Panc1 (cell line): Measurements from ENCODE around the gene VEGFD. TPM values are rescaled to one million over a fixed set of nuclear protein-coding genes. Genes with fewer than 3 reads are reported as not detected.

Experiments used
- ATAC-seq: fragments of 200-7000 bp; cut with Tn5 transposase; 2 replicates; pipeline ENCODE4 v1.9.1; 2020; ENCODE audit warnings: mild to moderate bottlenecking, moderate library complexity
- BruUV-seq: library from RNA; stranded (reverse); fragments of 400-500 nt; replicated peaks from 2 replicates; lab custom pipeline; 2021; lab: Mats Ljungman, UMichigan
- CTCF ChIA-PET: fragments of 300-600 bp; sonication (Branson Sonifier 250); formaldehyde crosslinking; loops from one replicate; lab custom pipeline; 2022; ENCODE audit warnings: antibody characterized with exemption; lab: Charles Lee
- POLR2A ChIA-PET: fragments of 300-600 bp; sonication (Branson Sonifier 250); formaldehyde crosslinking; loops from one replicate; lab custom pipeline; 2022; ENCODE audit warnings: antibody characterized with exemption; lab: Charles Lee
- DNase-seq: peaks from one replicate; pipeline ENCODE4 v3.0.0-alpha.2; 2010; ENCODE audit warnings: low read depth, low spot score
- H3K27ac ChIP-seq: 2 replicates; pipeline ENCODE4 v1.5.1; 2011; ENCODE audit warnings: mild to moderate bottlenecking, low read length, inconsistent platforms
- H3K27me3 ChIP-seq: fragments of 200-500 bp; sonication (Bioruptor generic); 2 replicates; pipeline ENCODE4 v1.6.0; 2014; ENCODE audit warnings: low read length, inconsistent platforms; ENCODE audit not compliant: control insufficient read depth, insufficient read depth
- H3K36me3 ChIP-seq: fragments of 200-500 bp; sonication (Bioruptor generic); 2 replicates; pipeline ENCODE4 v1.5.1; 2014; ENCODE audit warnings: inconsistent platforms, mild to moderate bottlenecking, low read length, moderate library complexity; ENCODE audit not compliant: control insufficient read depth, insufficient read depth
- H3K4me1 ChIP-seq: 2 replicates; pipeline ENCODE4 v1.5.1; 2011; ENCODE audit warnings: inconsistent platforms, mild to moderate bottlenecking, low read length, moderate library complexity; ENCODE audit not compliant: control insufficient read depth, insufficient read depth
- H3K4me3 ChIP-seq, 2 experiments: 2 replicates each; pipeline ENCODE4 v1.5.1; 2011 to 2012; ENCODE audit warnings: low read depth in 2 of 2, low read length in 2 of 2, mild to moderate bottlenecking in 2 of 2, inconsistent platforms in 1 of 2, moderate library complexity in 1 of 2
- H3K9me3 ChIP-seq: fragments of 200-500 bp; sonication (Bioruptor generic); 2 replicates; pipeline ENCODE4 v1.5.1; 2014; ENCODE audit warnings: low read depth, mild to moderate bottlenecking, inconsistent platforms, low read length, moderate library complexity; ENCODE audit not compliant: control insufficient read depth, insufficient read depth
- POLR2AphosphoS5 ChIP-seq: IDR thresholded peaks from 2 replicates; pipeline ENCODE4 v1.6.1; 2012; ENCODE audit warnings: mild to moderate bottlenecking, low read depth, low read length, moderate library complexity
- SIN3A ChIP-seq: IDR thresholded peaks from 2 replicates; pipeline ENCODE4 v1.6.1; 2012; ENCODE audit warnings: low read depth, mild to moderate bottlenecking, low read length, moderate library complexity, borderline replicate concordance; ENCODE audit not compliant: insufficient read depth
- TCF7L2 ChIP-seq: IDR thresholded peaks from 2 replicates; pipeline ENCODE4 v1.6.1; 2011; ENCODE audit warnings: mild to moderate bottlenecking, low read depth, low read length, inconsistent platforms
- in situ Hi-C: cut with HindIII; loops from 2 replicates; pipeline ENCODE4 v1.10.0; 2016; ENCODE audit warnings: low sequenced_read_pairs, low pct_unique_long_range_greater_than_20kb
- intact Hi-C: fragments of 100-400 bp; cut with micrococcal nuclease; formaldehyde crosslinking; loops from one replicate; pipeline ENCODE4 v1.10.0; 2022; ENCODE audit not compliant: unreplicated experiment
- total RNA-seq: library from RNA; stranded (reverse); gene quantifications from one replicate; pipeline ENCODE4 v1.2.1, GENCODE V29; 2021; ENCODE audit not compliant: unreplicated experiment
- TF ChIP-seq, protein P1 (sequence below): fragments of 450-650 bp; IDR thresholded peaks from 2 replicates; pipeline ENCODE4 v1.5.1; 2017; ENCODE audit warnings: mild to moderate bottlenecking
- TF ChIP-seq, protein P2 (sequence below), 2 experiments: IDR thresholded peaks; 2 replicates each; pipeline ENCODE4 v1.6.1; 2011 to 2012; ENCODE audit warnings: low read depth in 2 of 2, control low read depth in 1 of 2, low read length in 1 of 2, mild to moderate bottlenecking in 1 of 2, moderate library complexity in 1 of 2; ENCODE audit not compliant: insufficient read depth in 1 of 2

Gene VEGFD
- total RNA-seq, 1 experiment from 2014 or later, result not detected

DNA sequence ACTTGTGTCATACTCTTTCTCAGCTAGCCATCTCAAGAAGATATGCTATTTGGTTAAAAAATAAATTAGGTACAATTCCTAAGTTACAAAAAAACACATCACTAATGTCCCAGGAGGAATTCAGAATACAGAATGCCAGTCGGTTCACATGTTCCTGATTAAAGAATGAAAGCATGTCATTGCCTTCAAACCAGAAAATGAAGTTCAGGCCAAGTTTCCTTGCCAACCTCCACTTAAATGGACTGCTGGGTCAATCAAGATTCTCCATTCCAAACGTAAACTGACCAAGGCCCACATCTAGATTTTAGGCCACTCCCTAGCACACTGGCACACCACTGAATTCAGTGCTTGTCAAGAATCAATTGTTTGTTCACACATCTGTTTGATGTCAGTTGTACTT lies 55.4 kb downstream of the VEGFD start:
- DNase-seq (no peak), ATAC-seq (no peak)
- in situ Hi-C loops, result no loop called here
- H3K4me1 ChIP-seq, result no peaks in the 10 kb centered on the region
- H3K9me3 ChIP-seq, result no peaks in the 10 kb centered on the region
- TF ChIP-seq TCF7L2, result no peak
- TF ChIP-seq, protein P1, sequence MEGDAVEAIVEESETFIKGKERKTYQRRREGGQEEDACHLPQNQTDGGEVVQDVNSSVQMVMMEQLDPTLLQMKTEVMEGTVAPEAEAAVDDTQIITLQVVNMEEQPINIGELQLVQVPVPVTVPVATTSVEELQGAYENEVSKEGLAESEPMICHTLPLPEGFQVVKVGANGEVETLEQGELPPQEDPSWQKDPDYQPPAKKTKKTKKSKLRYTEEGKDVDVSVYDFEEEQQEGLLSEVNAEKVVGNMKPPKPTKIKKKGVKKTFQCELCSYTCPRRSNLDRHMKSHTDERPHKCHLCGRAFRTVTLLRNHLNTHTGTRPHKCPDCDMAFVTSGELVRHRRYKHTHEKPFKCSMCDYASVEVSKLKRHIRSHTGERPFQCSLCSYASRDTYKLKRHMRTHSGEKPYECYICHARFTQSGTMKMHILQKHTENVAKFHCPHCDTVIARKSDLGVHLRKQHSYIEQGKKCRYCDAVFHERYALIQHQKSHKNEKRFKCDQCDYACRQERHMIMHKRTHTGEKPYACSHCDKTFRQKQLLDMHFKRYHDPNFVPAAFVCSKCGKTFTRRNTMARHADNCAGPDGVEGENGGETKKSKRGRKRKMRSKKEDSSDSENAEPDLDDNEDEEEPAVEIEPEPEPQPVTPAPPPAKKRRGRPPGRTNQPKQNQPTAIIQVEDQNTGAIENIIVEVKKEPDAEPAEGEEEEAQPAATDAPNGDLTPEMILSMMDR, result no peak
- TF ChIP-seq, protein P2, sequence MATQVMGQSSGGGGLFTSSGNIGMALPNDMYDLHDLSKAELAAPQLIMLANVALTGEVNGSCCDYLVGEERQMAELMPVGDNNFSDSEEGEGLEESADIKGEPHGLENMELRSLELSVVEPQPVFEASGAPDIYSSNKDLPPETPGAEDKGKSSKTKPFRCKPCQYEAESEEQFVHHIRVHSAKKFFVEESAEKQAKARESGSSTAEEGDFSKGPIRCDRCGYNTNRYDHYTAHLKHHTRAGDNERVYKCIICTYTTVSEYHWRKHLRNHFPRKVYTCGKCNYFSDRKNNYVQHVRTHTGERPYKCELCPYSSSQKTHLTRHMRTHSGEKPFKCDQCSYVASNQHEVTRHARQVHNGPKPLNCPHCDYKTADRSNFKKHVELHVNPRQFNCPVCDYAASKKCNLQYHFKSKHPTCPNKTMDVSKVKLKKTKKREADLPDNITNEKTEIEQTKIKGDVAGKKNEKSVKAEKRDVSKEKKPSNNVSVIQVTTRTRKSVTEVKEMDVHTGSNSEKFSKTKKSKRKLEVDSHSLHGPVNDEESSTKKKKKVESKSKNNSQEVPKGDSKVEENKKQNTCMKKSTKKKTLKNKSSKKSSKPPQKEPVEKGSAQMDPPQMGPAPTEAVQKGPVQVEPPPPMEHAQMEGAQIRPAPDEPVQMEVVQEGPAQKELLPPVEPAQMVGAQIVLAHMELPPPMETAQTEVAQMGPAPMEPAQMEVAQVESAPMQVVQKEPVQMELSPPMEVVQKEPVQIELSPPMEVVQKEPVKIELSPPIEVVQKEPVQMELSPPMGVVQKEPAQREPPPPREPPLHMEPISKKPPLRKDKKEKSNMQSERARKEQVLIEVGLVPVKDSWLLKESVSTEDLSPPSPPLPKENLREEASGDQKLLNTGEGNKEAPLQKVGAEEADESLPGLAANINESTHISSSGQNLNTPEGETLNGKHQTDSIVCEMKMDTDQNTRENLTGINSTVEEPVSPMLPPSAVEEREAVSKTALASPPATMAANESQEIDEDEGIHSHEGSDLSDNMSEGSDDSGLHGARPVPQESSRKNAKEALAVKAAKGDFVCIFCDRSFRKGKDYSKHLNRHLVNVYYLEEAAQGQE (IDR thresholded peaks at IDR 0.05; ENCODE audit: insufficient read depth in 1 of 2, low read depth in 2 of 2, low read length in 1 of 2), result no peak
- no peak for TF ChIP-seq POLR2AphosphoS5
- no peak for TF ChIP-seq SIN3A
- ChIA-PET CTCF (interaction anchor here (0.6 kb wide), 1 partner anchor 40 kb away, joined by 3 read pairs; no protein-coding TSS in a partner anchor), POLR2A (no interaction called here)
- BruUV-seq, result no TSS peak
- no peaks in the 10 kb centered on the region for H3K27me3 ChIP-seq
- H3K27ac ChIP-seq, result no peak overlapping the region
- intact Hi-C loops, result no loop called here
- no peaks in the 10 kb centered on the region for H3K36me3 ChIP-seq
- H3K4me3 ChIP-seq, result no peak overlapping the region

DNA sequence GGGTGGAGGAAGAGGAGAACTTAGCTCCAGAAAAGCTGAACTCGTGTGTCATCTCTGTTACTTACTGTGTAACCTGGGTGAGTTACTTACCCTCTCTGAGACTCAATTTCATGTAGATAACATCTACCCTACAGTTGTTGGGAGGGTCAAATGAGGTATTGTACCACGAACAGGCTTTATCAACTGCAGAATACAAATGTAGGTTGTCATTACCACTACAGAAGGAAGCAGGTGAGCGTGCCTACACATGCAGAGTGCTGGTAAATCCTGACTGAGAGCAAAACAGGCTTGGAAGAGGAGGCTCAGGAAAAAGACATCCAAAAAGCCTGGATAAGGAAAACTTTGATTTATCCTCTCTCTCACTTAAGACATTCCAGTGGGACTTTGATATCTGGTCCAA lies 56.1 kb downstream of the VEGFD start:
- no peak overlapping the region for H3K4me3 ChIP-seq
- no peak overlapping the region for H3K27ac ChIP-seq
- TF ChIP-seq, protein P1, result no peak
- no peak for TF ChIP-seq SIN3A
- TF ChIP-seq POLR2AphosphoS5, result no peak
- TF ChIP-seq, protein P2 (IDR thresholded peaks at IDR 0.05; ENCODE audit: insufficient read depth in 1 of 2, low read depth in 2 of 2, low read length in 1 of 2), result no peak
- TF ChIP-seq TCF7L2, result no peak
- ATAC-seq (no peak), DNase-seq (no peak)
- H3K27me3 ChIP-seq, result no peaks in the 10 kb centered on the region
- CTCF ChIA-PET, result no interaction called here
- no TSS peak for BruUV-seq
- intact Hi-C loops, result no loop called here
- in situ Hi-C loops, result no loop called here
- no peaks in the 10 kb centered on the region for H3K4me1 ChIP-seq
- no peaks in the 10 kb centered on the region for H3K36me3 ChIP-seq
- no peaks in the 10 kb centered on the region for H3K9me3 ChIP-seq
- POLR2A ChIA-PET, result no interaction called here
